KBM-7 (cell line): ENCODE results near the gene FCSK.
"Not testable (repeated sequence)": the region's sequence is repeated elsewhere in the genome, so short reads cannot be mapped to it uniquely, and the experiment has no call there.

Experiments
- DNase-seq: peaks from one replicate; pipeline ENCODE4 v3.0.0-alpha.2; 2015
- in situ Hi-C: fragments of 300-500 bp; cut with MboI; formaldehyde crosslinking; loops from 2 replicates; pipeline ENCODE4 v1.14.3; 2020; ENCODE audit warnings: low sequenced_read_pairs, low pct_unique_long_range_greater_than_20kb, mixed read lengths

FCSK gene

DNA sequence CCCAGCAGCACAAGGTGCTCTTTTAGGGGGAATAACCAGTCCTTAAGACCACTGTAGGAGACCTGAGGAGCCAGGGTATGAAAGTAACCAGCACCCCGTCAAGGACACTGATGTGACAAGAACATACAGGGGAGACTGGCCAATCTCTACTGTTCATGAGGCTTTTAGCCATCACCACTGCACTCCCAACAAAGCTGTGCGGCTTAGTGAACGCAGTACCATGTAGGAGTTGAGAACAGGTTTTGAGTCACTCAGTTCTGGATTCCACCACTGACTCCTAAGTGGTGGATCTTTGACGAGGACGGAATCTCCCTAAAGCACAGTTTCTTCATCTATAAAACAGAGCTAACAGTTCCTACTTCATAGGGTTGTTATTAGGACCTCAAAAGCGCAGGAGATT is 42.1 kb downstream of the FCSK start:
- in situ Hi-C loops = no loop called here
- no peak for DNase-seq

DNA sequence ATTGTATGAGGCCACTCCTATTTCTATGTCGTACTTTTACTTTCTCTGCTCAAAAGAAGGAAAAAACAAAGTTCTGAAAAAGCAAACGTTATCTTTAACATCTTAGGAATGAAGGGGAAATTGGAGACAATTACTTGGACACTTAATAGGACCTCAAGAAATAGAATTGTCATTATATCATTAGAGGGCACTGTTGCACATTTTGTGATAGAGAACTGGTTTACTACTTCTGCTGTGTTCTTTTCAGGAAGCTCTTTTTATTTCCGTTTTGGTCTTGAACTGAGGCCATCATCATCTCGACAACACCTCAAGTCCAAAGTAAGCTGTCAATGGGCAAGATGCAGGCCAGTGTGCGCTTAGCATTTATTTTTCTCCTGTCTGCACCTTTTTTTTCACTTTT is 54.4 kb downstream of the FCSK start:
- DNase-seq = peak; percentile 60
- in situ Hi-C loops = no loop called here

DNA sequence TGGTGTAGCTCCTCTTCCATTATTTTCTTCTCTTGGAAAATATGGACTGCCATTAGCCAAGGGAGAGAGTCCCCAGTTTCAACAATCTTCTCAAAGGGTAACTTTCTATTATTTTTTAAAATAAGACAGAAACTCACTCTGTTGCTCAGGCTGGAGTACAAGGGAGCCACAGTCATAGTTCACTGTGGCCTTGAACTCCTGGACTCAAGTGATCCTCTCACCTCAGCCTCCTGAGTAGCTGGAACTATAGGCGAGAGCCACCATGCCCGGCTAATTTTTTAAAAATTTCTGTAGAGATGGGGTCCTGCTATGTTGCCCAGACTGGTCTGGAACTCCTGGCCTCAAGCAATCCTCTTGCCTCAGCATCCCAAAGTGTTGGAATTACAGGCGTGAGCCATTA is 55.8 kb downstream of the FCSK start:
- DNase-seq = no peak
- in situ Hi-C loops = no loop called here

DNA sequence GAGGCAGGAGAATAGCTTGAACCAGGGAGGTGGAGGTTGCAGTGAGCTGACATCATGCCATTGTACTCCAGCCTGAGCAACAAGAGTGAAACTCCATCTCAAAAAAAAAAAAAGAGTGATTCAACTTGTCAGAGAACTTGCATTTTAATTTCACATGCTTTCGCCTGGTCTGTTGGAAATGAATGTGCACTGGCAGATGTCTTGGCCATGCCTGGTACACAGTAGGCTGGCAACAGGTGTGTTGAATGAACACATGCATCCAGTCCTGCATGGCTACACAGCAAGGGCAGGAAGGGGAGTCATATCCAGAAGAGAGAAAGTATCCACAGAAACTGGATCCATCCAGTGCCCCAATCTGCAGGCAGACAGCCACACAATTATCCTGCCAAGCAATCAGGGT is 57.4 kb downstream of the FCSK start:
- no peak for DNase-seq
- in situ Hi-C loops = no loop called here

DNA sequence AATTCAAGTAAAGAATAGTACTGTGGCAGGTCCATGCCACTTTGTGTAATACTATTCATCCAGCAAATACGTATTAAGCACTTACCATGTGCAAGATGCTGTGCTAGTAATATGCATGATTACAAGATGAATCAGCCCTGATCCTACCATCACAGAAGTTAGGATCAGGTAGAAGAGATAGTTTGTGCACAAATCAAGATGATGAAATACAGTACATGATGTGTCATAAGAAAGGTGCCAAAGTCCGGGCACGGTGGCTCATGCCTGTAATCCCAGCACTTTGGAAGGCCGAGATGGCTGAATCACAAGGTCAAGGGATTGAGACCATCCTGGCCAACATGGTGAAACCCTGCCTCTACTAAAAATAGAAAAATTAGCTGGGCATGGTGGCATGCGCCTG is 58.1 kb downstream of the FCSK start:
- in situ Hi-C loops = no loop called here
- no peak for DNase-seq

DNA sequence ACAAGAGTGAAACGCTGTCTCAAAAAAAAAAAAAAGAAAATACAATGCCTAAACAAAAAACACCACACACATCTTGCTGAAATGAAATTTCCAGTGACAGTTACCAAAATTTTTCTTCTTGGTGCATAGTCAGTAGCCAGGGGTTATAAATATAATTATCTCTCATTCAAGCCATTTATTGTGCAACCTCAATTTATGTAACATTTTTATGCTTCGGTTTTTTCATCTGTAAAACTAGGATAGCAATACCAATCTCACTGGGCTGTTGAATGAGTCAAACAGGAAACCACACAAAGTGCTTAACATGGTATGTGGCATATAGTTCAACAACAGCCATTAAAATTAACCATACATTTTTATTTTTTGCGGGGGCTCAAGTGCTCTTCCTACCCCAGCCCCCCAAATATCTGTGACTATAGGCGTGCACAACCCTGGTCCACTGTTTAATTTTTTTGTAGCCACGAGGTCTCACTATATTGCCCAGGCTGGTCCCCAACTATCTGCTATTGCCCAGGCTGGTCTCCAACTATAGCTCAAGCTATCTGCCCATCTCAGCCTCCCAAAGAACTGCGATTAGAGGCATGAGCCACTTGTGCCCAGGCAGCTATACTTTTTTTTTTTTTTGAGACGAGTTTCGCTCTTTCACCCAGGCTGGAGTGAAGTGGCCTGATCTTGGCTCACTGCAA is 66.4 kb downstream of the FCSK start:
- DNase-seq = peak; percentile 61
- in situ Hi-C loops = no loop called here

DNA sequence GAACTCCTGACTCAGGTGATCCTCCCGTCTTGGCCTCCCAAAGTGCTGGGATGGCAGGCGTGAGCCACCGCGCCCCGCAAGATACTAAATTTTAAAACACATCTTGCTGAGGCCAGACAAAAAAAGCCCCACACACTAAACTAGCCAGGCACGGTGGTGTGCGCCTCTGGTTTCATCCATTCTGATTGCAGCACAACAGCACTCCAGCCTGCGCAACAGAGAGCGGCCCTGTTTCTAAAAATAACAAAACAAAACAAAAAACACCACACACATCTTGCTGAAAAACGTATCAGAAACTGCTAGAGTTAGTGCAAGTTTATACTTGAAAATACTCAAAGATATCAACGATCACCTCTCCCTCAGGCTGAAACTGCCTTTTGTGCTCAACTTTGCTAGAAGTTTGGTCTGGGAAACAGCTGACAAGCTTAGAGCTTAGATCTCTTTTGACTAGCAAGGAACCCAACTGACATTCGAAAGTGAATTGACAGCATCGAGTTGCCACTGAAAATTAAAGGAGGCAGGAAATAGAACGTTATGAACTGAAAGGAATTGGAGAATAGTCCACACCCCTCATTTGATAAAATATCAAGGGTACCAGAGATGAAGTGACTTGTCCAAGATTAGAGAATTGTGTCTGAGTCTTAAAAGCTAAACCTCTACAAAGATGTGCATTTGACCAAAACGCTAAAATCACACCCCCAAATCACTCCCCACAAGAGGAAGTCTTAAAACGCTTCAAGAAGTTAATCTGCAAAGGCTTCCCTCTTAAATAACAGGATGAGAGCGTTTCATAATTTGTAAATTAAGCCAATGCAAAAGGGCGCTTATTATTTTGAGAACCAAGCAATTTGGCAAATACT is 68.1 kb downstream of the FCSK start:
- in situ Hi-C loops = no loop called here
- DNase-seq = no peak

DNA sequence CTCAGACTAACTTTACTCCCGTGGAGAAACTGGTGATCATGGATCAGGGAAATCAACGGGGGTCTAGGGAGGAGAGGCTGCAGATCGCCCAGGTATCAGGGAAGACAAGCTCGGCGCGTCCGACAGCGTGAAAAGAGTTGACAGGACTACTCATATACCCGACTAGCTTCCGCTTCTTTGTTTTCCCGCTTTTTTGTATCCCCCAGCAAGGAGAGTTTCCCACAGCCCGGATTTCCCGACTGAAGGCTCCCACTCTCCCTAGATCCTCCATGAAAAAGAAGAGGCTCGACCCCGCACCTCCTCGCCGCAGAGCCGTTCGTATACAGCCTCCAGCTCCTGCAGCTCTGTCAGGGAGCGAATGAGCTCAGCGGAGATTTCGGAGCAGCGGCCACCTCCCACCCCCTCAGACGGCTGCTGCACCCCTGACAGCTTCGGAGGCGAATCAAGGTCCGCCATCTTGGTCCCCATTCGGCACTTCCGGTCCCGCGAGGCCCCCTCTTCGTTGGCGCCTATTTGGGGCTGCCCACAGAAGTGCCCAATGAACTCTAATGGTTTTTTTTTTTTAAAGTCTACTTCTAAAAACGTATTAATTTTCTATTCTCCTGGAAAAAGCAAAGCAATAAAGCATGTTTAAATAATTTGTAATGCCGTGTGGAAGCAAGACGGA is 68.8 kb downstream of the FCSK start, which contains the start of gene COG4:
Gene COG4, minus strand, starts transcription at position 479 of the 667 bp plus-strand sequence. Its CDS starts 11 bp downstream, at position 468.
- peak; percentile 93 for DNase-seq
- in situ Hi-C loops = no loop called here

DNA sequence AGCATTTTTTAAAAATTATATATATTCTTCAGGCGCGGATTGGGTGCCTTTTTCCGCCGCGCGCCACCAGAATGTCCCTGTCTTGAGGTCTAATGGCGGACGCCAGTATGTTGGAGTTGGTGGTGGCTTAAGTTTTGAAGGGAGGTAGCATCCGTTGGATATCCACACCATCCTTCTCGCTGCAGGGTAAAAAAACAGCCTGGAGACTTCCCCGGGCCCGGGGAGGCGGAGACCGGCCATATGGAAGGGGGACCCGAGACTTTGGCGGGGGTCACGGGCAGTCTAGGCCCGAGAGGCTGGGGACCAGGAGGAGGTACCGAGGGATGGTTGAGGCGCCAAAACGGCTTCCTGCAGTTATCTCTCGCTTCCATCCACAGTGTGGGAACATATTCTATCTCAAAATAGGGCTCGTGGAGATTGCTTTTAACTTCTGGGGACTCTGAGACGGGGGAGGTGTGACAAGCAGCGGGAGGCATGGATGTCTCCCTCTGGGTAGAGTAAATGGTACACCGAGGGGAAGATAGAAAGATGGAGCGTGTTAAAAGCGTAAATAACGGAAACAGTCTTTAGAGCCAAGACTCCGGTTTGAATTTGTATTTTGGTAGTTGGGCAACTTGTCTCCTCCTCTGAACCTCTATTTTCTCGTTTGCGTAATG is 69.5 kb downstream of the FCSK start, which contains the start of gene SF3B3:
Gene SF3B3, plus strand, starts transcription at position 74 of the 656 bp plus-strand sequence. CDS start 2,841 bp downstream, outside the sequence.
- in situ Hi-C loops = no loop called here
- DNase-seq = peak; percentile 89

DNA sequence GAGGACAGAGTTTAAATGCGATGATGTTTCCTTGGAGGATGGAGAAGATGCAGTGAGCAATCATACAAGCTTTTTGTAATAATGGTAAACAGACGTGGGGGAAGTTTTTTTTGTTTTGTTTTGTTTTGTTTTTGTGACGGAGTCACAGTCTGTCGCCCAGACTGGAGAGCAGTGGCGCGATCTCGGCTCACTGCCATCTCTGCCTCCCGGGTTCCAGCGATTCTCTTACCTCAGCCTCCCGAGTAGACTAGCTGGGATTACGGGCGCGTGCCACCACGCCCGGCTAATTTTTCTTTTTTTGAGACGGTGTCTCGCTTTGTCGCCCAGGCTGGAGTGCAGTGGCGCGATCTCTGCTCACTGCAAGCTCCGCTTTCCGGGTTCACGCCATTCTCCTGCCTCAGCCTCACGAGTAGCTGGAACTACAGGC is 70.0 kb downstream of the FCSK start:
- peak; percentile 47 for DNase-seq
- in situ Hi-C loops = not testable (repeated sequence)

DNA sequence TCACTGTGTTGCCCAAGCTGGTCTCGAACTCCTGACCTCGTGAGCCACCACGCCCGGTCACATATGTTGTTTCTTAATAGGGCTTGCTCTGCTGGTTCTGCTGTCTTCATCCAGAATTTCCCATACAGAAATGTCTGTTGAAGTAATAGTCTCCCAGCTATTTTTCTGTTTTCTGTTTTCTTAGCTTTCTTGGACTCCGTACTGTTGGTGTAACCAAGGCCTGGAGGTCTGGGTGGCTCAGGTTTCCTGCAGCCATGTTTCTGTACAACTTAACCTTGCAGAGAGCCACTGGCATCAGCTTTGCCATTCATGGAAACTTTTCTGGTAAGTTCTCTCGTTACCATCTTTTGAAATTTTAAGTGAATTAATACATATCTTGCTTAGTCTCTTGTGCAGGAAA is 72.0 kb downstream of the FCSK start:
- in situ Hi-C loops = no loop called here
- no peak for DNase-seq

DNA sequence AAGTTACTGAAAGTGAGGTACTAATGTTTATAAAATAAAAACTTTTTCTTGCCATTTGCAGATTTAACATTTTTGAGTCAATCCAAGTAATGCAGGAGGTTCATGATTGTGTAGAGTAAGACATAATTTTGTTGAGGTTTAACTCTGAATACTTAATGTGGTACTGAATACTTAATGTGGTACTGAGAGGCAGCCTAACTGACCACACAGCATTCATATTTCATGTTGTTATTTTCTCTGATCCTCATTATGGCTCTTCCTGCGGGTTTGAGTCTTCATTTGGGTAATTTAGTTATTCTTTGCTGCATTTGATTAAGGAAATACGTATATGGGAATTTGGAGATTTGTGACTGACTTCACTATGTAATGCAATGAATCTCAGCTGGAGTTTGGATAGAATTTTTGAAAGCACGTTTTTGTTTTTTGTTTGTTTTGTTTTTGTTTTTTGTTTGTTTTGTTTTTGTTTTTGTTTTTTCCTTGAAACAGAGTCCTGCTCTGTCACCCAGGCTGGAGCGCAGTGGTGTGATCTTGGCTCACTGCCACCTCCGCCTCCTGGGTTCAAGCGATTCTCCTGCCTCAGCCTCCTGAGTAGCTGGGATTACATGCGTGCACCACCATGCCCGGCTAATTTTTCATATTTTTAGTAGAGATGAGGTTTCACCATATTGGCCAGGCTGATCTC is 73.1 kb downstream of the FCSK start:
- in situ Hi-C loops = no loop called here

DNA sequence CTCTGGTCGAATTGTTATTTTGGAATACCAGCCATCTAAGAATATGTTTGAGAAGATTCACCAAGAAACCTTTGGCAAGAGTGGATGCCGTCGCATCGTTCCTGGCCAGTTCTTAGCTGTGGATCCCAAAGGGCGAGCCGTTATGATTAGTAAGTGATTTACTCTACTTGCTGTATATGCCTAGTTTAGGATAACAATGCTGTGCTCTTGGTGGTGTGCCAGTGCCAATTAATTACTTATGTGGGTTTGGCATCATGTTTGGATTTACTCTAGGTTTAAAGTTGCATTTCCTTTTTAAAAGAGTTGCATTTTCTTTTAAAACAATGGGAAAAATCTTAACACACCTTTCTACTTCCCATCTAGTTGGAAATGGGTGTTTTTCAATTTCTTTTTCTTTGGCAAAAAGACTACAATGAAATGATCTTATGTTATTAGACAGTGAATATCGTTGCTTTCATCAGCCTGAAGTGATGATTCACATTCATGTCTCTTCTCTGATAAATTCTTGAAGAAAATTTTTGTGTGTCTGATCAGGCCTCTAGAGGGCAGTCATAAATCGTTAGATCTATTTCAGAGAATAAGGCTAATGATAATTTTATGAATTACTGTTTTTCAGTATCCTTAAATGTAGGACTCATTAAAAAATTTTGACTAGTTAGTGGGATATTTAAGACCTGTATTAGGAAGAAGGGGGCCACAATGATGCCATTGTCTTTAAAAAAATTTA is 74.8 kb downstream of the FCSK start:
- peak; percentile 32 for DNase-seq

More for the DNA sequence above, 73.1 kb downstream of the FCSK start:
- DNase-seq = no peak

More for the DNA sequence above, 74.8 kb downstream of the FCSK start:
- in situ Hi-C loops = no loop called here
